Cardiac fibroblast (primary cell): Measurements from ENCODE around the gene ADM5.

ENCODE experiments used
- DNase-seq, 2 donors: peaks; one replicate each; pipeline versions ENCODE4 v3.0.0 to v3.0.0-alpha.2; 2010; ENCODE audit warnings: low read depth in 2 of 2
- H3K4me3 ChIP-seq, 2 donors: replicated peaks in 1 of 2; 1 replicate in 1 of 2; 2 replicates in 1 of 2; pipeline ENCODE4 v1.5.1; 2011; ENCODE audit warnings: low read depth in 2 of 2, low read length in 2 of 2, mild to moderate bottlenecking in 2 of 2, moderate library complexity in 1 of 2
- CTCF ChIP-seq: IDR thresholded peaks from one replicate; pipeline ENCODE4 v1.5.1; 2011; ENCODE audit warnings: low read depth, mild to moderate bottlenecking, low read length, inconsistent platforms

ADM5 gene

GRCh38 chr19:49739098-49739497 is 49.7 kb downstream of the ADM5 start:
- no peak for DNase-seq
- TF ChIP-seq CTCF, result no peak

GRCh38 chr19:49739933-49740332 is 50.5 kb downstream of the ADM5 start:
- no peak for DNase-seq
- TF ChIP-seq CTCF, result no peak
- no peak overlapping the region for H3K4me3 ChIP-seq

More at GRCh38 chr19:49739098-49739497, 49.7 kb downstream of the ADM5 start:
- H3K4me3 ChIP-seq, result no peak overlapping the region
